ENCODE measurements around the gene SEZ6L.

- TF ChIP-seq, protein P1, sequence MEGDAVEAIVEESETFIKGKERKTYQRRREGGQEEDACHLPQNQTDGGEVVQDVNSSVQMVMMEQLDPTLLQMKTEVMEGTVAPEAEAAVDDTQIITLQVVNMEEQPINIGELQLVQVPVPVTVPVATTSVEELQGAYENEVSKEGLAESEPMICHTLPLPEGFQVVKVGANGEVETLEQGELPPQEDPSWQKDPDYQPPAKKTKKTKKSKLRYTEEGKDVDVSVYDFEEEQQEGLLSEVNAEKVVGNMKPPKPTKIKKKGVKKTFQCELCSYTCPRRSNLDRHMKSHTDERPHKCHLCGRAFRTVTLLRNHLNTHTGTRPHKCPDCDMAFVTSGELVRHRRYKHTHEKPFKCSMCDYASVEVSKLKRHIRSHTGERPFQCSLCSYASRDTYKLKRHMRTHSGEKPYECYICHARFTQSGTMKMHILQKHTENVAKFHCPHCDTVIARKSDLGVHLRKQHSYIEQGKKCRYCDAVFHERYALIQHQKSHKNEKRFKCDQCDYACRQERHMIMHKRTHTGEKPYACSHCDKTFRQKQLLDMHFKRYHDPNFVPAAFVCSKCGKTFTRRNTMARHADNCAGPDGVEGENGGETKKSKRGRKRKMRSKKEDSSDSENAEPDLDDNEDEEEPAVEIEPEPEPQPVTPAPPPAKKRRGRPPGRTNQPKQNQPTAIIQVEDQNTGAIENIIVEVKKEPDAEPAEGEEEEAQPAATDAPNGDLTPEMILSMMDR (IDR thresholded peaks at IDR 0.05): no peak
- TF ChIP-seq POLR2A (IDR thresholded peaks at IDR 0.05): no peak
Observed at GRCh38 chr22:26431261-26431995, 262.2 kb downstream of the SEZ6L start.
